DOHH2 (cell line): Measurements from ENCODE around the gene FAM118B.

Experiments used
- H3F3A ChIP-seq: fragments of 200-600 bp; sonication (generic), shearing (Covaris generic); 2 replicates; pipeline ENCODE4 v1.6.0; 2016; ENCODE audit warnings: antibody characterized with exemption, mild to moderate bottlenecking; ENCODE audit not compliant: control insufficient read depth, insufficient read depth
- H3K27ac ChIP-seq: fragments of 200-600 bp; sonication (generic); 2 replicates; pipeline ENCODE4 v1.5.1; 2014; ENCODE audit warnings: low read depth, mild to moderate bottlenecking, low read length, moderate library complexity
- H3K27me3 ChIP-seq: fragments of 200-600 bp; sonication (generic); 2 replicates; pipeline ENCODE4 v1.6.1; 2014; ENCODE audit warnings: mild to moderate bottlenecking, low read length, mixed read lengths; ENCODE audit not compliant: control insufficient read depth
- H3K36me3 ChIP-seq: fragments of 200-600 bp; sonication (generic); 2 replicates; pipeline ENCODE4 v1.6.1; 2014; ENCODE audit warnings: mild to moderate bottlenecking, low read length, moderate library complexity, mixed read lengths; ENCODE audit not compliant: control insufficient read depth
- H3K4me1 ChIP-seq: fragments of 200-600 bp; sonication (generic); 2 replicates; pipeline ENCODE4 v1.6.1; 2014; ENCODE audit warnings: mild to moderate bottlenecking, low read length, mixed read lengths; ENCODE audit not compliant: control insufficient read depth
- H3K4me2 ChIP-seq: fragments of 200-600 bp; sonication (generic); 2 replicates; pipeline ENCODE4 v1.6.0; 2014; ENCODE audit warnings: mild to moderate bottlenecking, low read length, moderate library complexity
- H3K4me3 ChIP-seq: fragments of 200-600 bp; sonication (generic); 2 replicates; pipeline ENCODE4 v1.5.1; 2014; ENCODE audit warnings: mild to moderate bottlenecking, low read length, mixed read lengths
- H3K79me2 ChIP-seq: fragments of 200-600 bp; sonication (generic); 2 replicates; pipeline ENCODE4 v1.6.1; 2014; ENCODE audit warnings: mild to moderate bottlenecking, low read length, mixed read lengths; ENCODE audit not compliant: control insufficient read depth
- H3K9me2 ChIP-seq: fragments of 200-600 bp; sonication (generic); replicated peaks from 2 replicates; pipeline ENCODE4 v1.6.1; 2014; ENCODE audit warnings: mild to moderate bottlenecking, low read length, mixed read lengths; ENCODE audit not compliant: control insufficient read depth
- H3K9me3 ChIP-seq: fragments of 200-600 bp; sonication (generic); 2 replicates; pipeline ENCODE4 v1.6.1; 2014; ENCODE audit warnings: antibody characterized with exemption, low read length, mixed read lengths; ENCODE audit not compliant: control insufficient read depth, insufficient read depth
- H4K20me1 ChIP-seq: fragments of 200-600 bp; sonication (generic); 2 replicates; pipeline ENCODE4 v1.6.0; 2014; ENCODE audit warnings: low read depth, mild to moderate bottlenecking, antibody characterized with exemption, low read length, moderate library complexity; ENCODE audit not compliant: control insufficient read depth, insufficient read depth
- CTCF ChIP-seq: fragments of 200-600 bp; sonication (generic); IDR thresholded peaks from one replicate; pipeline ENCODE4 v1.5.1; 2014; ENCODE audit warnings: antibody characterized with exemption, mild to moderate bottlenecking, low read depth, low read length; ENCODE audit not compliant: poor library complexity, severe bottlenecking
- EZH2phosphoT487 ChIP-seq: fragments of 200-600 bp; sonication (generic); IDR thresholded peaks from 2 replicates; pipeline ENCODE4 v1.6.1; 2017; ENCODE audit warnings: borderline replicate concordance, mild to moderate bottlenecking, antibody characterized with exemption, low read length, moderate library complexity, mixed read lengths

FAM118B gene

GRCh38 chr11:126163779-126164178 lies 47.8 kb upstream of the FAM118B start:
- peaks cover 38% of the 10 kb centered on the region for H3K27me3 ChIP-seq
- H3K79me2 ChIP-seq: no peaks in the 10 kb centered on the region
- no peak overlapping the region for H3K27ac ChIP-seq
- no peaks in the 10 kb centered on the region; the same call in 1 of the 2 replicates for H4K20me1 ChIP-seq
- H3K4me1 ChIP-seq: peaks cover 9% of the 10 kb centered on the region
- H3F3A ChIP-seq: no peaks in the 10 kb centered on the region
- H3K4me2 ChIP-seq: no peak overlapping the region
- no peak overlapping the region for H3K4me3 ChIP-seq
- TF ChIP-seq EZH2phosphoT487 (no peak), CTCF (no peak)
- H3K36me3 ChIP-seq: no peaks in the 10 kb centered on the region
- no peaks in the 10 kb centered on the region for H3K9me3 ChIP-seq
- no peaks in the 10 kb centered on the region for H3K9me2 ChIP-seq

GRCh38 chr11:126164781-126165180 lies 46.8 kb upstream of the FAM118B start:
- peaks cover 47% of the 10 kb centered on the region for H3K27me3 ChIP-seq
- no peaks in the 10 kb centered on the region; the same call in 1 of the 2 replicates for H4K20me1 ChIP-seq
- H3K4me2 ChIP-seq: no peak overlapping the region
- H3K36me3 ChIP-seq: no peaks in the 10 kb centered on the region
- H3K9me2 ChIP-seq: no peaks in the 10 kb centered on the region
- TF ChIP-seq EZH2phosphoT487: no peak
- no peak for TF ChIP-seq CTCF
- H3K4me3 ChIP-seq: no peak overlapping the region
- no peaks in the 10 kb centered on the region for H3F3A ChIP-seq
- H3K79me2 ChIP-seq: no peaks in the 10 kb centered on the region
- no peaks in the 10 kb centered on the region for H3K9me3 ChIP-seq
- no peak overlapping the region for H3K27ac ChIP-seq
- H3K4me1 ChIP-seq: peaks cover 9% of the 10 kb centered on the region

- TF ChIP-seq CTCF (no peak), EZH2phosphoT487 (no peak)
- no peak overlapping the region for H3K4me3 ChIP-seq
- no peaks in the 10 kb centered on the region for H3K9me2 ChIP-seq
- no peak overlapping the region for H3K4me2 ChIP-seq
- H4K20me1 ChIP-seq: no peaks in the 10 kb centered on the region; the same call in 1 of the 2 replicates
- H3K27ac ChIP-seq: no peak overlapping the region
- no peaks in the 10 kb centered on the region for H3K79me2 ChIP-seq
- H3F3A ChIP-seq: no peaks in the 10 kb centered on the region
- H3K9me3 ChIP-seq: no peaks in the 10 kb centered on the region
- H3K27me3 ChIP-seq: peaks cover 48% of the 10 kb centered on the region
- H3K36me3 ChIP-seq: no peaks in the 10 kb centered on the region
- peaks cover 9% of the 10 kb centered on the region for H3K4me1 ChIP-seq
Observed at GRCh38 chr11:126165311-126165720, 46.3 kb upstream of the FAM118B start.

- peaks cover 9% of the 10 kb centered on the region for H3K4me1 ChIP-seq
- H3K4me2 ChIP-seq: no peak overlapping the region
- no peaks in the 10 kb centered on the region for H3K36me3 ChIP-seq
- H3K79me2 ChIP-seq: no peaks in the 10 kb centered on the region
- H3K27me3 ChIP-seq: peaks cover 48% of the 10 kb centered on the region
- H3K9me2 ChIP-seq: no peaks in the 10 kb centered on the region
- no peak overlapping the region for H3K27ac ChIP-seq
- H3K4me3 ChIP-seq: no peak overlapping the region
- no peaks in the 10 kb centered on the region for H3F3A ChIP-seq
- no peaks in the 10 kb centered on the region for H3K9me3 ChIP-seq
- no peaks in the 10 kb centered on the region; the same call in 1 of the 2 replicates for H4K20me1 ChIP-seq
- no peak for TF ChIP-seq EZH2phosphoT487
- no peak for TF ChIP-seq CTCF
Observed at GRCh38 chr11:126165757-126166156, 45.8 kb upstream of the FAM118B start.
